Neural cell (in vitro differentiated cells): ENCODE measurements around the gene NID2. TPM values are rescaled to one million over a fixed set of nuclear protein-coding genes. Genes with fewer than 3 reads are reported as not detected.

Experiments used
- H2AFZ ChIP-seq: fragments of 200-600, 300-800 bp; sonication (generic), shearing (Covaris generic); 2 replicates; pipeline ENCODE4 v1.6.0; 2014; ENCODE audit warnings: low read depth, mild to moderate bottlenecking, antibody characterized with exemption, low read length, moderate library complexity
- H3F3A ChIP-seq: fragments of 200-600 bp; shearing (Covaris generic); 2 replicates; pipeline ENCODE4 v1.6.1; 2016; ENCODE audit warnings: mild to moderate bottlenecking, moderate library complexity, mixed read lengths, antibody characterized with exemption, low read length; ENCODE audit not compliant: insufficient read depth, poor library complexity, severe bottlenecking
- H3K27ac ChIP-seq: fragments of 200-600, 300-800 bp; sonication (generic), shearing (Covaris generic); 2 replicates; pipeline ENCODE4 v1.5.1; 2014; ENCODE audit warnings: mild to moderate bottlenecking, low read length, moderate library complexity
- H3K27me3 ChIP-seq: fragments of 300-800, 200-600 bp; sonication (generic), shearing (Covaris generic); 2 replicates; pipeline ENCODE4 v1.6.0; 2014; ENCODE audit warnings: mild to moderate bottlenecking, low read depth, low read length, moderate library complexity; ENCODE audit not compliant: insufficient read depth
- H3K36me3 ChIP-seq: fragments of 300-800, 200-600 bp; sonication (generic), shearing (Covaris generic); 2 replicates; pipeline ENCODE4 v1.5.1; 2014; ENCODE audit warnings: mild to moderate bottlenecking, antibody characterized with exemption, low read length, moderate library complexity; ENCODE audit not compliant: insufficient read depth
- H3K4me2 ChIP-seq: fragments of 300-800, 200-600 bp; sonication (generic), shearing (Covaris generic); 2 replicates; pipeline ENCODE4 v1.6.0; 2014; ENCODE audit warnings: mild to moderate bottlenecking, low read length
- H3K4me3 ChIP-seq: fragments of 300-800, 200-600 bp; sonication (generic), shearing (Covaris generic); 2 replicates; pipeline ENCODE4 v1.5.1; 2014; ENCODE audit warnings: mild to moderate bottlenecking, low read length, moderate library complexity
- H3K79me2 ChIP-seq: fragments of 200-600 bp; shearing (Covaris generic); replicated peaks from 2 replicates; pipeline ENCODE4 v1.6.0; 2014; ENCODE audit warnings: mild to moderate bottlenecking, low read length, moderate library complexity; ENCODE audit not compliant: insufficient read depth
- H3K9ac ChIP-seq: fragments of 300-800, 200-600 bp; sonication (generic), shearing (Covaris generic); 2 replicates; pipeline ENCODE4 v1.6.1; 2016; ENCODE audit warnings: mild to moderate bottlenecking, low read length, mixed read lengths
- H3K9me2 ChIP-seq: fragments of 200-600 bp; shearing (Covaris generic); 2 replicates; pipeline ENCODE4 v1.6.1; 2016; ENCODE audit warnings: mild to moderate bottlenecking, low read length, mixed read lengths; ENCODE audit not compliant: insufficient read depth
- H3K9me3 ChIP-seq: fragments of 200-600, 300-800 bp; sonication (generic), shearing (Covaris generic); 2 replicates; pipeline ENCODE4 v1.6.1; 2016; ENCODE audit warnings: mild to moderate bottlenecking, mixed run types, low read length, moderate library complexity, mixed read lengths
- H4K20me1 ChIP-seq: fragments of 200-600 bp; shearing (Covaris generic); 2 replicates; pipeline ENCODE4 v1.6.1; 2016; ENCODE audit warnings: mild to moderate bottlenecking, mixed run types; ENCODE audit not compliant: insufficient read depth
- EP300 ChIP-seq: fragments of 450-650 bp; conservative IDR thresholded peaks from 2 replicates; pipeline ENCODE4 v1.6.1; 2014; ENCODE audit warnings: antibody characterized with exemption, mild to moderate bottlenecking, moderate library complexity; ENCODE audit not compliant: poor library complexity, severe bottlenecking
- EZH2 ChIP-seq: fragments of 200-600, 300-800 bp; shearing (Covaris generic), sonication (generic); IDR thresholded peaks from 2 replicates; pipeline ENCODE4 v1.6.1; 2014; ENCODE audit warnings: antibody characterized with exemption, low read length, borderline replicate concordance, mild to moderate bottlenecking; ENCODE audit not compliant: insufficient read depth, poor library complexity, severe bottlenecking
- MXI1 ChIP-seq: fragments of 450-650 bp; conservative IDR thresholded peaks from 2 replicates; pipeline ENCODE4 v1.6.1; 2014; ENCODE audit warnings: antibody characterized with exemption, mild to moderate bottlenecking; ENCODE audit not compliant: poor library complexity, severe bottlenecking
- POLR2AphosphoS5 ChIP-seq: IDR thresholded peaks from 2 replicates; pipeline ENCODE4 v1.6.1; 2012
- RAD21 ChIP-seq: fragments of 450-650 bp; conservative IDR thresholded peaks from 2 replicates; pipeline ENCODE4 v1.6.1; 2014; ENCODE audit warnings: antibody characterized with exemption, mild to moderate bottlenecking, moderate library complexity
- SMC3 ChIP-seq: fragments of 450-650 bp; conservative IDR thresholded peaks from 2 replicates; pipeline ENCODE4 v1.6.1; 2014; ENCODE audit warnings: antibody characterized with exemption, mild to moderate bottlenecking, moderate library complexity; ENCODE audit not compliant: poor library complexity
- TAF1 ChIP-seq: IDR thresholded peaks from 2 replicates; pipeline ENCODE4 v1.6.1; 2012; ENCODE audit warnings: low read depth
- polyA plus RNA-seq: library from polyadenylated mRNA; depleted of rRNA; stranded (reverse); fragments of >200 nt; gene quantifications from 2 replicates; pipeline ENCODE4 v1.2.3, GENCODE V29; 2014
- TF ChIP-seq, protein P1 (sequence below): fragments of 450-650 bp; IDR thresholded peaks from 2 replicates; pipeline ENCODE4 v1.5.1; 2014; ENCODE audit warnings: antibody characterized with exemption, mild to moderate bottlenecking, moderate library complexity; ENCODE audit not compliant: poor library complexity, severe bottlenecking
- TF ChIP-seq, protein P2 (sequence below): IDR thresholded peaks from 2 replicates; pipeline ENCODE4 v1.6.1; 2012; ENCODE audit warnings: borderline replicate concordance

The NID2 gene
- polyA plus RNA-seq, 1 donor from 2014 or later = 1.1 TPM

DNA sequence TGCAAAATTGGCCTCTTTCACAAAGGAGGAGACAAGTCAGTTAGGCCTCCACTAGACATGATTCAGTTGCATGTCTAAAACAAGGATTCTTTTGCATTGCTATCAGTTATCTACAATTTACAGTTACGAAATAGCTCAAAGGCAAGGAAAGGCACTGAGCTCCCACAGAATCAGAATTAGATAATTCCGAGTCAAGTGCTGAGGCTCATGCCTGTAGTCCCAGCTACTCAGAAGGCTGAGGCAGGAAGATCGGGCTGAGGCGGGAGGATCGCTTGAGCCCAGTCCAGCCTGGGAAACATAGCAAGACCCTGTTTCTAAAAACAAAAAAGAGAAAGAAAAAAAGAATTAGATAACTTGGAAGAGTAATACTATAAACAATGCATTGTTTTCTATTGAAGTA is 91.8 kb downstream of the NID2 start:
- Histone ChIP-seq H3K9me2 (no peaks in the 10 kb centered on the region), H3K4me3 (no peak overlapping the region), H3K36me3 (no peaks in the 10 kb centered on the region), H3K27ac (no peak overlapping the region), H3K27me3 (no peaks in the 10 kb centered on the region), H4K20me1 (no peaks in the 10 kb centered on the region), H3K9ac (no peak overlapping the region), H3K9me3 (no peaks in the 10 kb centered on the region), H3K4me2 (no peak overlapping the region), H3K79me2 (no peaks in the 10 kb centered on the region), H2AFZ (no peak overlapping the region), H3F3A (no peaks in the 10 kb centered on the region)
- TF ChIP-seq TAF1 (no peak), MXI1 (no peak), SMC3 (no peak), EZH2 (no peak), EP300 (no peak), RAD21 (no peak), POLR2AphosphoS5 (no peak)
- TF ChIP-seq, protein P1, sequence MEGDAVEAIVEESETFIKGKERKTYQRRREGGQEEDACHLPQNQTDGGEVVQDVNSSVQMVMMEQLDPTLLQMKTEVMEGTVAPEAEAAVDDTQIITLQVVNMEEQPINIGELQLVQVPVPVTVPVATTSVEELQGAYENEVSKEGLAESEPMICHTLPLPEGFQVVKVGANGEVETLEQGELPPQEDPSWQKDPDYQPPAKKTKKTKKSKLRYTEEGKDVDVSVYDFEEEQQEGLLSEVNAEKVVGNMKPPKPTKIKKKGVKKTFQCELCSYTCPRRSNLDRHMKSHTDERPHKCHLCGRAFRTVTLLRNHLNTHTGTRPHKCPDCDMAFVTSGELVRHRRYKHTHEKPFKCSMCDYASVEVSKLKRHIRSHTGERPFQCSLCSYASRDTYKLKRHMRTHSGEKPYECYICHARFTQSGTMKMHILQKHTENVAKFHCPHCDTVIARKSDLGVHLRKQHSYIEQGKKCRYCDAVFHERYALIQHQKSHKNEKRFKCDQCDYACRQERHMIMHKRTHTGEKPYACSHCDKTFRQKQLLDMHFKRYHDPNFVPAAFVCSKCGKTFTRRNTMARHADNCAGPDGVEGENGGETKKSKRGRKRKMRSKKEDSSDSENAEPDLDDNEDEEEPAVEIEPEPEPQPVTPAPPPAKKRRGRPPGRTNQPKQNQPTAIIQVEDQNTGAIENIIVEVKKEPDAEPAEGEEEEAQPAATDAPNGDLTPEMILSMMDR = no peak
- TF ChIP-seq, protein P2, sequence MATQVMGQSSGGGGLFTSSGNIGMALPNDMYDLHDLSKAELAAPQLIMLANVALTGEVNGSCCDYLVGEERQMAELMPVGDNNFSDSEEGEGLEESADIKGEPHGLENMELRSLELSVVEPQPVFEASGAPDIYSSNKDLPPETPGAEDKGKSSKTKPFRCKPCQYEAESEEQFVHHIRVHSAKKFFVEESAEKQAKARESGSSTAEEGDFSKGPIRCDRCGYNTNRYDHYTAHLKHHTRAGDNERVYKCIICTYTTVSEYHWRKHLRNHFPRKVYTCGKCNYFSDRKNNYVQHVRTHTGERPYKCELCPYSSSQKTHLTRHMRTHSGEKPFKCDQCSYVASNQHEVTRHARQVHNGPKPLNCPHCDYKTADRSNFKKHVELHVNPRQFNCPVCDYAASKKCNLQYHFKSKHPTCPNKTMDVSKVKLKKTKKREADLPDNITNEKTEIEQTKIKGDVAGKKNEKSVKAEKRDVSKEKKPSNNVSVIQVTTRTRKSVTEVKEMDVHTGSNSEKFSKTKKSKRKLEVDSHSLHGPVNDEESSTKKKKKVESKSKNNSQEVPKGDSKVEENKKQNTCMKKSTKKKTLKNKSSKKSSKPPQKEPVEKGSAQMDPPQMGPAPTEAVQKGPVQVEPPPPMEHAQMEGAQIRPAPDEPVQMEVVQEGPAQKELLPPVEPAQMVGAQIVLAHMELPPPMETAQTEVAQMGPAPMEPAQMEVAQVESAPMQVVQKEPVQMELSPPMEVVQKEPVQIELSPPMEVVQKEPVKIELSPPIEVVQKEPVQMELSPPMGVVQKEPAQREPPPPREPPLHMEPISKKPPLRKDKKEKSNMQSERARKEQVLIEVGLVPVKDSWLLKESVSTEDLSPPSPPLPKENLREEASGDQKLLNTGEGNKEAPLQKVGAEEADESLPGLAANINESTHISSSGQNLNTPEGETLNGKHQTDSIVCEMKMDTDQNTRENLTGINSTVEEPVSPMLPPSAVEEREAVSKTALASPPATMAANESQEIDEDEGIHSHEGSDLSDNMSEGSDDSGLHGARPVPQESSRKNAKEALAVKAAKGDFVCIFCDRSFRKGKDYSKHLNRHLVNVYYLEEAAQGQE = no peak

DNA sequence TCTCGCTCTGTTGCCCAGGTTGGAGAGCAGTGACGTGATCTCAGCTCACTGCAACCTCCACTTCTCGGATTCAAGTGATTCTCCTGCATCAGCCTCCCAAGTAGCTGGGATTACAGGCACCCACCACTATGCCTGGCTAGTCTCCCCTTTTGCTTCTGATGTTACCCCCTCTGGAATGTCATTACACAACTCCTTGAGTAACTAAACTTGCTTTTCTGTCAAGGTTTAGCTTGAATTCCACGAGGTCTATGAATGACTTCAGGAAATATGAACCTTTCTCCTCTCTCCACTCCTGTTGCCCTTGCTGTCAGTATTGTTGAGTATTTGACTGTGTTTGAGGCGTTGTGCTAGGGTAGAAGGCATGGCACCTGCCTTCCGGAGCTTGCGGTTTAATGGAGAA is 96.3 kb downstream of the NID2 start:
- Histone ChIP-seq H3K27ac (no peak overlapping the region), H3K36me3 (no peaks in the 10 kb centered on the region), H3F3A (no peaks in the 10 kb centered on the region), H3K9me3 (no peaks in the 10 kb centered on the region), H3K27me3 (no peaks in the 10 kb centered on the region), H3K4me2 (no peak overlapping the region), H2AFZ (no peak overlapping the region), H3K4me3 (no peak overlapping the region), H4K20me1 (no peaks in the 10 kb centered on the region), H3K79me2 (no peaks in the 10 kb centered on the region), H3K9me2 (no peaks in the 10 kb centered on the region), H3K9ac (no peak overlapping the region)
- TF ChIP-seq, protein P1 = no peak
- TF ChIP-seq POLR2AphosphoS5 (no peak), TAF1 (no peak), SMC3 (no peak), MXI1 (no peak), EZH2 (no peak), EP300 (no peak), RAD21 (no peak)
- TF ChIP-seq, protein P2 = no peak
